ENCODE measurements around the gene CES2. TPM values are rescaled to one million over a fixed set of nuclear protein-coding genes. Genes with fewer than 3 reads are reported as not detected.

CES2 gene, protein sequence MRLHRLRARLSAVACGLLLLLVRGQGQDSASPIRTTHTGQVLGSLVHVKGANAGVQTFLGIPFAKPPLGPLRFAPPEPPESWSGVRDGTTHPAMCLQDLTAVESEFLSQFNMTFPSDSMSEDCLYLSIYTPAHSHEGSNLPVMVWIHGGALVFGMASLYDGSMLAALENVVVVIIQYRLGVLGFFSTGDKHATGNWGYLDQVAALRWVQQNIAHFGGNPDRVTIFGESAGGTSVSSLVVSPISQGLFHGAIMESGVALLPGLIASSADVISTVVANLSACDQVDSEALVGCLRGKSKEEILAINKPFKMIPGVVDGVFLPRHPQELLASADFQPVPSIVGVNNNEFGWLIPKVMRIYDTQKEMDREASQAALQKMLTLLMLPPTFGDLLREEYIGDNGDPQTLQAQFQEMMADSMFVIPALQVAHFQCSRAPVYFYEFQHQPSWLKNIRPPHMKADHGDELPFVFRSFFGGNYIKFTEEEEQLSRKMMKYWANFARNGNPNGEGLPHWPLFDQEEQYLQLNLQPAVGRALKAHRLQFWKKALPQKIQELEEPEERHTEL
- 18.8 TPM for polyA plus RNA-seq (2013, experiment 1 of 4)
- polyA plus RNA-seq (2013, experiment 2 of 4) = 22.4 TPM
- polyA plus RNA-seq (2013, experiment 3 of 4) = 15.6 TPM
- polyA plus RNA-seq (2013, experiment 4 of 4) = 15.7 TPM

DNA sequence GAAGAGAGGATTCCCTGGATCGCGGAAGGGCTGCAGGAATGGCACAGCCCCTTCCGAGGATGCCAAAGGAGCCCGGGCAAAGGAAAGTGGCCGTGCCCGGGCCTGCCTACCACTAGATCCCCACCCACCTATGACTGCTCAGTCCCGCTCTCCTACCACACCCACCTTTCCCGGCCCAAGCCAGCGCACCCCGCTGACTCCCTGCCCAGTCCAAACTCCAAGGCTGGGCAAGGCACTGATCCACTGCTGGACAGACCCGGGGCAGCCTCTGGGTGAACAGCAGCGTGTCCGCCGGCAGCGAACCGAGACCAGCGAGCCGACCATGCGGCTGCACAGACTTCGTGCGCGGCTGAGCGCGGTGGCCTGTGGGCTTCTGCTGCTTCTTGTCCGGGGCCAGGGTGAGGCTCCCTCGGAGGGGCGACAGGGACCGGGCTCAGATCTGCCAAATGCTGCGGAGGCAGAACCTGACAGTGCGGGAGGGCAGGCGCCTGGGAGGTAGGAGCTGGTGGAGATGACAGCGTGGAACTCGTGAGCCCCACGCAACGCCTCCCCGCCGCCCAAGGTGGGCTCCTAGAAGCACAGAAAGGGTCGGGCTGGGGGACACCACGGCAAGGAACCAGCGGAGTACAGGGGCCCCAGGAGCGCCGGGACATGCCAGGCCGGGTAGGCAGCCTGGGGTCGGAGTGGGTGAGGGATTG is at the start of gene CES2:
CES2 (plus strand) TSS at position 203 of the 698 bp plus-strand sequence; CDS start at position 323, 120 bp downstream.
- H3K4me3 ChIP-seq (ENCODE audit: insufficient read depth, low read depth, low read length) = peak within 1 kb of the TSS; percentile 62
- no peak within 1 kb of the TSS for H3K27ac ChIP-seq (ENCODE audit: insufficient read depth, low read depth, low read length, poor library complexity, severe bottlenecking)
- 74 to 76% methylated on average over 44 of the region's 44 CpGs for WGBS, 2 experiments
- no peaks in the 10 kb centered on the region for H3K9me3 ChIP-seq (ENCODE audit: control insufficient read depth, low read length)
- H3K27me3 ChIP-seq (ENCODE audit: control insufficient read depth, insufficient read depth, low read length, poor library complexity, severe bottlenecking) = no peaks in the 10 kb centered on the region
- no peaks in the 10 kb centered on the region for H3K36me3 ChIP-seq (ENCODE audit: control insufficient read depth, insufficient read depth, low read length)
- peaks cover 7% of the 10 kb centered on the region for H3K4me1 ChIP-seq (ENCODE audit: control insufficient read depth, insufficient read depth, low read length)

- Histone ChIP-seq H3K9me3 (ENCODE audit: control insufficient read depth, low read length) (no peaks in the 10 kb centered on the region), H3K27me3 (ENCODE audit: control insufficient read depth, insufficient read depth, low read length, poor library complexity, severe bottlenecking) (peaks cover 3% of the 10 kb centered on the region), H3K36me3 (ENCODE audit: control insufficient read depth, insufficient read depth, low read length) (peaks cover 17% of the 10 kb centered on the region), H3K4me1 (ENCODE audit: control insufficient read depth, insufficient read depth, low read length) (peaks cover 4% of the 10 kb centered on the region), H3K27ac (ENCODE audit: insufficient read depth, low read depth, low read length, poor library complexity, severe bottlenecking) (no peak overlapping the region), H3K4me3 (ENCODE audit: insufficient read depth, low read depth, low read length) (no peak overlapping the region)
- WGBS, 2 experiments = 89 to 97% methylated on average over 2 of the region's 2 CpGs
Observed at GRCh38 chr16:66886321-66886720, 49.0 kb upstream of the CES2 start.

DNA sequence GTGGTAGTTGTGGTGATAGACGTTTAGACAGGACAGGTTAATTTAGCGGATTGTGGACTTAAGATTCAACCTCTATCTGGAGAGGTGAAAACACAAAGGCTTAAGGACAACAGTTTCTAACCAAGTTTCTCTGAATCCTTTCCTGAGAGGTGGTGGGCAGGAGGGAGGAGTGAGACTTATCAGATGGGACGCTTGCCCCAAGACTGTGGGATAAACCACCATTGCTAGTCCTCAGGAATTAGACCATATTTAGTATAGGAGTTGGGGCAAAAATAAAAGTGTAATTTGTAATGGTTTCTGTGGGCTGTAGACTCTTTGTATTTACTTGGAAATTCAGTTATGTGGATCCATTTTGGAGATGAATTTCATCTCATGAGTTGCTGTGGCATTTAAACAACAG is 48.4 kb upstream of the CES2 start:
- Histone ChIP-seq H3K4me1 (ENCODE audit: control insufficient read depth, insufficient read depth, low read length) (no peaks in the 10 kb centered on the region), H3K4me3 (ENCODE audit: insufficient read depth, low read depth, low read length) (no peak overlapping the region), H3K27ac (ENCODE audit: insufficient read depth, low read depth, low read length, poor library complexity, severe bottlenecking) (no peak overlapping the region), H3K9me3 (ENCODE audit: control insufficient read depth, low read length) (no peaks in the 10 kb centered on the region), H3K36me3 (ENCODE audit: control insufficient read depth, insufficient read depth, low read length) (peaks cover 17% of the 10 kb centered on the region), H3K27me3 (ENCODE audit: control insufficient read depth, insufficient read depth, low read length, poor library complexity, severe bottlenecking) (no peaks in the 10 kb centered on the region)
- 94 to 98% methylated on average over 3 of the region's 3 CpGs for WGBS, 2 experiments

GRCh38 chr16:66888647-66889615 is 46.4 kb upstream of the CES2 start:
- Histone ChIP-seq H3K9me3 (ENCODE audit: control insufficient read depth, low read length) (no peaks in the 10 kb centered on the region), H3K4me3 (ENCODE audit: insufficient read depth, low read depth, low read length) (no peak overlapping the region), H3K4me1 (ENCODE audit: control insufficient read depth, insufficient read depth, low read length) (no peaks in the 10 kb centered on the region), H3K27ac (ENCODE audit: insufficient read depth, low read depth, low read length, poor library complexity, severe bottlenecking) (no peak overlapping the region), H3K36me3 (ENCODE audit: control insufficient read depth, insufficient read depth, low read length) (peaks cover 17% of the 10 kb centered on the region), H3K27me3 (ENCODE audit: control insufficient read depth, insufficient read depth, low read length, poor library complexity, severe bottlenecking) (no peaks in the 10 kb centered on the region)
- 89 to 94% methylated on average over 6 of the region's 6 CpGs for whole genome bisulfite sequencing, 2 experiments

DNA sequence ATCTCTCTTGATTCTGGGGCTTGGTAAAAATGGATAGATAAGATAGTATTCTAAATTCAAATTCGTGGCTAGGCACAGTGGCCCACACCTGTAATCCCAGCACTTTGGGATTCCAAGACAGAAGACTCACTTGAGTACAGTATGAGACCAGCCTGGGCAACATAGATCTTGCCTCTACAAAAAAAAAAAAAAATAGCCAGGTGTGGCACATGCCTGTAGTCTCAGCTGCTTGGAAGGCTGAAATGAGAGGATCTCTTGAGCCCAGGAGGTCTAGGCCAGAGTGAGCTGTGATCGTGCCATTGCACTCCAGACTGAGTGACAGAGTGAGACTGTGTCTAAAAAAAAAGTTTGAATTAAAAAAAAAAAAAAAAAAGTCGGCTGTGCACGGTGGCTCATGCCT is 45.7 kb upstream of the CES2 start:
- Histone ChIP-seq H3K4me3 (ENCODE audit: insufficient read depth, low read depth, low read length) (no peak overlapping the region), H3K9me3 (ENCODE audit: control insufficient read depth, low read length) (no peaks in the 10 kb centered on the region), H3K4me1 (ENCODE audit: control insufficient read depth, insufficient read depth, low read length) (no peaks in the 10 kb centered on the region), H3K27ac (ENCODE audit: insufficient read depth, low read depth, low read length, poor library complexity, severe bottlenecking) (no peak overlapping the region), H3K36me3 (ENCODE audit: control insufficient read depth, insufficient read depth, low read length) (peaks cover 14% of the 10 kb centered on the region), H3K27me3 (ENCODE audit: control insufficient read depth, insufficient read depth, low read length, poor library complexity, severe bottlenecking) (no peaks in the 10 kb centered on the region)
- 88 to 95% methylated on average over 4 of the region's 4 CpGs for WGBS, 2 experiments

- H3K36me3 ChIP-seq (ENCODE audit: control insufficient read depth, insufficient read depth, low read length) = peaks cover 7% of the 10 kb centered on the region
- H3K27me3 ChIP-seq (ENCODE audit: control insufficient read depth, insufficient read depth, low read length, poor library complexity, severe bottlenecking) = no peaks in the 10 kb centered on the region
- H3K27ac ChIP-seq (ENCODE audit: insufficient read depth, low read depth, low read length, poor library complexity, severe bottlenecking) = no peak overlapping the region
- H3K4me3 ChIP-seq (ENCODE audit: insufficient read depth, low read depth, low read length) = no peak overlapping the region
- no peaks in the 10 kb centered on the region for H3K9me3 ChIP-seq (ENCODE audit: control insufficient read depth, low read length)
- 79 to 98% methylated on average over 1 to 2 of the region's 2 CpGs for WGBS, 2 experiments
- no peaks in the 10 kb centered on the region for H3K4me1 ChIP-seq (ENCODE audit: control insufficient read depth, insufficient read depth, low read length)
Observed at GRCh38 chr16:66890799-66891198, 44.5 kb upstream of the CES2 start.

GRCh38 chr16:66891360-66891759 is 44.0 kb upstream of the CES2 start:
- no peaks in the 10 kb centered on the region for H3K9me3 ChIP-seq (ENCODE audit: control insufficient read depth, low read length)
- 93% methylated on average over 4 of the region's 4 CpGs for whole genome bisulfite sequencing, 2 experiments
- peaks cover 7% of the 10 kb centered on the region for H3K36me3 ChIP-seq (ENCODE audit: control insufficient read depth, insufficient read depth, low read length)
- no peak overlapping the region for H3K4me3 ChIP-seq (ENCODE audit: insufficient read depth, low read depth, low read length)
- no peaks in the 10 kb centered on the region for H3K27me3 ChIP-seq (ENCODE audit: control insufficient read depth, insufficient read depth, low read length, poor library complexity, severe bottlenecking)
- no peaks in the 10 kb centered on the region for H3K4me1 ChIP-seq (ENCODE audit: control insufficient read depth, insufficient read depth, low read length)
- no peak overlapping the region for H3K27ac ChIP-seq (ENCODE audit: insufficient read depth, low read depth, low read length, poor library complexity, severe bottlenecking)

- Histone ChIP-seq H3K27ac (ENCODE audit: insufficient read depth, low read depth, low read length, poor library complexity, severe bottlenecking) (no peak overlapping the region), H3K4me3 (ENCODE audit: insufficient read depth, low read depth, low read length) (no peak overlapping the region), H3K4me1 (ENCODE audit: control insufficient read depth, insufficient read depth, low read length) (no peaks in the 10 kb centered on the region), H3K9me3 (ENCODE audit: control insufficient read depth, low read length) (no peaks in the 10 kb centered on the region), H3K27me3 (ENCODE audit: control insufficient read depth, insufficient read depth, low read length, poor library complexity, severe bottlenecking) (no peaks in the 10 kb centered on the region), H3K36me3 (ENCODE audit: control insufficient read depth, insufficient read depth, low read length) (peaks cover 3% of the 10 kb centered on the region)
- 75 to 87% methylated on average over 5 of the region's 6 CpGs for WGBS, 2 experiments
Observed at GRCh38 chr16:66891797-66892196, 43.5 kb upstream of the CES2 start.

DNA sequence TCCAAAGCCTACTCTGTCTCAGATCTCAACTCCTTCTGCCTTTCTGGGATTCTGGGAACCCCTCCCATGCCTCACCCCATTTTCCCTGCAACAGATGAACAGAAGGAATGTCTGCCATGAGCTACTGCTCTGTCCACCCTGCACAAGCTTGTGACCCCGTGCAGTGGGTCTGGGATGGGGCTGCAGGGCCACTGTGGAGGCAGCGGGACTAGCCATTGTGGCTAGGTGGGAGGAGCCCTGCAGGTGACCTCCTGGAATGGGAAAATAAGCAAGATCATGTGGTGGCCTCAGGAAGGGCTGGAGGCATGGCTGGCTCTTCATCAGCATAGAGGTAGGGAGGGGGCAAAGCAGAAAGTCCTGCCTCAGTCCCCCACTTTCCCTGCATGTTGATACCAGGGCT is 41.3 kb upstream of the CES2 start:
- Histone ChIP-seq H3K27me3 (ENCODE audit: control insufficient read depth, insufficient read depth, low read length, poor library complexity, severe bottlenecking) (no peaks in the 10 kb centered on the region), H3K36me3 (ENCODE audit: control insufficient read depth, insufficient read depth, low read length) (no peaks in the 10 kb centered on the region), H3K4me1 (ENCODE audit: control insufficient read depth, insufficient read depth, low read length) (no peaks in the 10 kb centered on the region), H3K4me3 (ENCODE audit: insufficient read depth, low read depth, low read length) (no peak overlapping the region), H3K9me3 (ENCODE audit: control insufficient read depth, low read length) (no peaks in the 10 kb centered on the region), H3K27ac (ENCODE audit: insufficient read depth, low read depth, low read length, poor library complexity, severe bottlenecking) (no peak overlapping the region)
- WGBS, 2 experiments = 84 to 89% methylated on average over 2 of the region's 2 CpGs
